Astrocyte of the hippocampus (primary cell): ENCODE measurements around the gene RALGPS1.
A peak's percentile ranks its signal among the peaks of the same experiment; 100 is the strongest.

Experiments
- DNase-seq: peaks from one replicate; pipeline ENCODE4 v3.0.0; 2011; ENCODE audit warnings: low read depth, low spot score

The RALGPS1 gene

DNA sequence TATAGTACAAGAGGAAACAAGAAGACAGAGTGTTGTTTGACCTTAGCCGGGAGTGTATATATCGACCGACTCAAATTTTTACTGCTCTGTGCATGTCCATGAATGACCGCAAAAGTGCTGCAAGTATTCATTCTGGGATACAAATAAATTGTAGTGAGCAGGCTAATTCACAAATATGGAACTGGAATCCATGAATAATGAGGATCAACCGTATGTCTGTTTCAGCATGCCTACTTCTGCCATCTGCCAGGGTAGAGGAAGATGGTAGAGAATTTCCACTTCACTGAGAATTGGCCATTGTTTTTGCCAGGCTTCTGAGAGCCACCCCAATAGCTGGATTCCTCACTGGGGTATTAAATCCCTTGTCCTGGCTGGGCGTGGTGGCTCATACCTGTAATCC is 8.5 kb upstream of the RALGPS1 start:
- DNase-seq, result no peak

DNA sequence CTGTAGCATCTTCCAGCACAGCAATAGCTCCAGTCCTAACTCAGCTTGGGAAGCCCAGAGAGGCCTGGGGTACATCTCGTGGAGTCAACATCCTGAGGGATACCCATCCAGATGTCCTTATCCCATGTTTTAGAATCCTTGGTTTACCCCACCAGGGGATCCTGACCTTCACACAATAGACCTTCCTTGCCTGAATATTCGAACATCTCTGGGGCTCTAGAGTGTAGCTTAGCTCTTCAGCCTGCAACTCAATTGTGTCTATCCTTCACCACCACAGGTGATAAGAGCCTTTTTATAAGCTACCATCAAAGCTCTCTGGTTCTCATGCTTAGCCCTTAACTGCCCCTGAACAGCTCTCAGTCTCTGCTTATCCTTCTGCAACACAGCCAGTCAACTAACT is 7.5 kb upstream of the RALGPS1 start:
- DNase-seq, result no peak

DNA sequence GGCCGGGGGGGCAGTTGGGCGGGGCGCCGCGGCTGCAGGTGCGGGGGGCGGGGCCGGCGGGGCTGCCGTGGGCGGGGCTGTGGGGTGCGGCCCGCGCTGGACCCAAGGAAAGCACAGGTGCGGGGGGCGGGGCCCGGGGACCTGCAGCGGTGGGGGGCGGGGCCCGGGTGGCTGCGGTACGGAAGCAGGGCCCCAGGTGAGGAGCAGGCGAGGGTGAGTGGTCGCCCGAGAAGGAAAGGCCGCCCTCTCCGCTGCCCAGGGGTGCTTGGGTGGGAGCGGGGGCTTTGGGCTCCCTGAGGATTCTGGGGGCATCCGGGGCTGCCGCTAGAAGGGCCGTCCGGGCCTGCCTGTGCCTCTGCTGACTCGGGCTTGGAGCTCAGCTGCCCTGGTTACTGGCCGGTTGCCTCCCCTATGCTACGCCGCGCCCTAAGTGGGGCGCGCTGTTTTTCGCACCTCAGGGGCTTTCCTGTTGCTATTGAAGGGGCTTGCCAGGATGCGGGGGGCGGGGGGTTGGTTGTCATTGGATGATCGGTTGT is 767 bp downstream of the RALGPS1 start:
- DNase-seq, result peak; percentile 4

DNA sequence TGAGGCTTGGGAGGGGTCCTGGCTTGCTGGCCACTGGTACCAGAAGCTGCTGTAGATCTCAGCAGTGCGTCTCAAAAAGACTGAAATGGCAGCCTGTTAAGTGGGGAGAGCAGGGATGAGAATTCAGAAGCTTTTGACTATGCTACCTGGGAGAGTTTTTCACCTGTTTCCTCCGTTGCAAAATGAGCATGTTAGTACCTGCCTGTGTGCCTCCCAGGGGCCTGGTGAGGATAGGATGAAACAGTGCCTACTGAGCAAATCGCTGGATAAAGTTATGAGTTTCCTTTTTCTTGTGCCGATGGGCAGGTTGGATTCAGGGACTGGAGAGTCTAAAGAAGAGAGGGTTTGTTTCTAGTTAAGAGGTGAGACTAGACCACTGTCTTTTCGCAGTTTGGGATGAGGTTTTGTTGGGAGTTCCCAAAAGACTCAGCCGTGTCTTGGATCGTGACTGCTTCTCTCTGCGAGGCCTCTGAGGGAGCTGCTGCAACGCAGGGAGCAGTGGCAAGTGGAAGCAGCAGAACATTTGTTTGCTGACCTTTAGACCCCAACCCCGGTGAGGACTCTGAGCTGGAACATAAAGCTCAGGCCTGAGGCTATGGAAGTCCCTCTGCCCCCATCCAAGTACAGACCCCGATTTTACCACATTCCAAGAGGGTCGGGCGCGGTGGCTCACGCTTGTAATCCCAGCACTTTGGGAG is 1.4 kb downstream of the RALGPS1 start:
- no peak for DNase-seq

DNA sequence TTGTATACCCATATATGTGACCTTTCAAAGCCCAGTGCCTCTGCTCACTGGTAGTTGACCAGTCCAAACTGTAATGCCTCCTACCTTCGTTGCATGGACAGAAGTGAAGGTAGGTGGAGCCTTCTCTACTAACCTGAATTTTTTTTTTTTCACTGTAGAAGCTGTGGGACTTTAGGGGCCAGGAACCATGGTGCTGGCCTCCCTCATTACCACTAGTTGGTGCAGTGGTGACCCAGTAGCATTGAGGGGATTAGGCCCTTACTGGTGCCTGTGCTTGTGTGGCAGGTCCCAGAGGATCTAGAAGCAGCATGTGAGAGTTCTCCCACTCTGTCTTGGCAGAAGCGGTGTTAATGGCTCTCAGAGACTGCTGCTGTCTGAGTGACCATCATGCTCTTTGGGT is 2.3 kb downstream of the RALGPS1 start:
- no peak for DNase-seq

DNA sequence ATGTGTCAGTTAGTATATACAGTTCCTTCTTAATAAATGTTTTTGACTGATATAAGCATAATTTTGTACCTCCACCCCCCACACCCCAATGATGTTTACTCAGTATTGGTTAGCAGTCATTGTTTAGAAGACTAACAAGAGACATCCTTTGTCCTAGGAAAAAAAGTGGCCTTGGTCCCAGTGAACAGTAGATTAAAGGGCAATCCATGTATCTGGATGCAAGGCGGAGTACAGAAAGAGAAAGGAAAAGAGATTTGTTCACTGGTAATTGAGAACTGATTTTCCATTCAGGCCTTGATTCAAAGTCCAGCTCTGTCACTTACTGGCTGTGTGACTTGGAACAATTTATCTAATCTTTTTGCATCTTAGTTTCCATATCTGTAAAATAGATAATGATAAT is 4.6 kb downstream of the RALGPS1 start:
- no peak for DNase-seq

DNA sequence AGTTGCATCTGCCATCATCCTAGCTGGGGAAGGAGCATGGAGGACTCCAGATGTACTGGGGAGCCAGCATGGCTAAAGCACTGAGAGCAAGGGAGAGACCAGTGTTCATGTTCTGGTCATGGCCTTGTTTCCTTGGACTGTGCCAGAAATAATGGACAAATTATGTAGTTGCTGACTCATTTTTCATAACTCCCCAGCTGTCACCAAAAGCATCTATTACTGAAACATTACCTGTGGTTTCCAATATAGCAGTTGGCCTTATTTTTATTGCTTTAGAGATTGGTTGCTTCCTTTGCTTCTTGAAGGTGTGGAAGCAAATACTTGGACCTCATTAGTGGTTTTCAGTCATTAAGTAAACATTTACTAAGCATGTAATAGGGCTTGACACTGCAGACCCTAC is 11.3 kb downstream of the RALGPS1 start:
- DNase-seq, result no peak

DNA sequence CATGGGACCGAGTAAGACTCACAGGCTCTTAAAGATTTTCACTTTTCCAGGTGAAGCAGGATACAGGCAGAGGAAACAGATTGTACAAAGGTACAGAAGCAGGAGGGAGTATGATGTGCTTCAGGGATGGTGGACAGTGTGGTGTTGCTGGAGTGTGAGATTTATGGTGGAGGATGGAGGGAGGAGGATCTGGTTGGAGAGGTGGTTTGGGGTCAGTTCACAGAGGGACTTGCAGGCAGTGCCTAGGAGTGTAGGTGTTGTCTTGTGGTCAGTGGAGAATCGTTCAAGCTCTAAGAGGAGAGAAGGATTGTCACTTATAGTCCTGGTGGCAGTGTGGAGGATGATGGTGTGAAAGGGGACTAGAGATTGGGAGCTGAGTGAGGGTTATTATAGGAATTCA is 11.8 kb downstream of the RALGPS1 start:
- no peak for DNase-seq

DNA sequence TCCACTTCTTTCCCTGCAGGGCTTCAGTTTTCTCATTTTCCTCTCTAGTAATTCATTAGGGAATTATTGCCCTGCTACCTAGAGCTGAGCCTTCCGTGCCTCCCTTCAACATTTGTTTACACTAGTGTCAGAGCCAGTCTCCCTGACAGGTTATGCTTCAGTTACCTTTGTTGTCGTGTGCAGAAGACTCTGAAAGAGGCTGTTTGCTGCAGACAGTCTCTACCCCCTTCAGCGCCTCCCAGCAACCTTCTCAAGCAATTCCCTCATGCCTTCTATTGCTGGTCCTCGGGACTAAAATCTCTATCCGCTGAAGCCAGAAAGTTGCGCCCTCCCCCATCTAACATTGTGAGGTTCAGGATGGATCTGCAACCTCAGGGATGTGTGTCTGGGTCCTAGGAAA is 12.8 kb downstream of the RALGPS1 start:
- DNase-seq, result no peak

DNA sequence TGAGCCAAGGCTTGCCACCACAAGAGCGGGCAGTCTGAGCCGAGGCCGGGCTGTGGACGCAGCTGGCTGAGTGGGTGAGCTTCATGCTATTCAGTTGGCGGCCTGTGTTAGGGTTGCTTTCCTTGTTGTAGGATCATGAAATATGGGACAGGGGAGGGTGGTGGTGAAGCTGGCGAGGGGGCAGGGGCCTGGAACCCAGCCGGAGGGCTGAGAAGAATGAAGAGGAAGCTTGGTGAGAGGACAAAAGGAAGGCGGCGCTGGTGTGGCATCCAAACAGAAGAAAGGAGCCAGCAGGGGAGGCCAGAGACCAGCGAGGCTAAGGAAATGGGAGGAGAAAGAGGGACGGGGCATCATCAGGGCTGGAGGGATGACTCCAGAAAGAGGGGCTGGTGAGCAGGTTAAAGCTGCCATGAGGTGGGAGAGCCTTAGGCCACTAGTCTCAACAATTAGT is 18.3 kb downstream of the RALGPS1 start:
- no peak for DNase-seq

DNA sequence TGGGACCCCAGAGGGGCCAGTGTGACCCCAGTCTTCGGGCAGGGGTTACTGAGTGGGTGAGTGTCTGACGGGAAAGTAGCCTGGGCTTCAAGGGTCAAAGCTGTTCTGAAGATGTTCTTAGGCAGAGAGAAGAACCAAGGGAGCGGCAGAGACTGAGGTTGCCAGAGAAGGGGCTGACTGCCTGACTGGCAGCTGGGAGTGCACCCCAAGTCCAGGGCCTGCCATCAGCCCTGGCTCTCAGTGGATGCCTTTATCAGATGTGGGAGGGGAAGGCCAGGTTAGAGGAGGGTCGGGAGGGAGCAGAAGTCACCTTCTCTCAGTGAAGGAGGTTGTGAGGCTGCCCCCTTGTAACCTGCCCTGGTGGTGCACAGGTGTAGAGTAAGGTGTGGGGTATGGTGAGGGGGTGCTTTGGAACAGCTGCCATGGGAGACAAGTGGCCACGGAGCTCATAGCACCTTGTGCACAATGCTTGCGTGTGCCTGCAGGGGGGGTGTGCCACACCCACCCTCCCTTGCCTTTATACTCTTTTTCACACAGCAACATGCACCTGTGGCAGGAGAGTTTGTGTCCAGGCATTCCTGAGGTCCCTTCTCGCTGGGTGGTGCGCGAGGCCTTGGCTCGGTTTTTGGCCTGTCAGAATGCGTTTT is 18.9 kb downstream of the RALGPS1 start:
- DNase-seq, result no peak

DNA sequence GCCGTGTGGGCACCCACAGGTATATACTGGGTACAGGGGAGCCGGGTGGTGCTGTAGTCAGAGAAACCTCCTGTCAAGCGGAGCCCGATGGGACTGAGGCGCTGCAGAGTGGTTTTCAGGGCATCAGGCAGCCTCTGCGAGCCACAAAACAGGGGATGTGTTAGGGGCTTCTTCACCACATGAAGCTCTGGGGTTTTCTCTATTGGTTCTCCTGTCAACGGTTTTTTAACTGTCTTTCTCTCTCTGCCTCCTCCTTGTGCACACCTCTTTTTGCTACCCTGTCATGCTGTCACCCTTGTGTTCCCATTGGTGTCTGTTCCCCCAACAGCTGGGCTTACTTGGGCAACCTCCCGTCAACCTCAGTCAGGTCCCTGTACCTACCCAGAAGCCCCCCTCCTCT is 19.9 kb downstream of the RALGPS1 start:
- no peak for DNase-seq

DNA sequence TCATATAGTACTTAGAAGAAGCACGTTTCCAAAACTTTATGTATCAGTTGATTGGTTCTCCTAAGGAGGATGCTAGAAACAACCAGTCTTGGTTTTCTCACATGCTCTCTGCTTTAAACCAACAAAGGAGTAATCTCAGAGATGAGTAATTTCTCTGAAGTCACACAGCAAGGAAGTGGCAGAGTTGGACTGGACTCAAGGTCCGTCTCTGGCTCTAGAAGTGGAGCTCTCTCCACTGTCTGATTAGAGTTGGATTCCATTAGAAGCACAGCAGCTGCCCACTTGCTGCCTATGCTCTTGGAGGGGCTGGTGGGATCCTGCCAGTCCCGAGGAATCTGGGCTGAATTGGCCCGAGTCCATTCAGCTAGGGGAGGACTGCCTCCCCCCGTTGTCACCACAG is 21.0 kb downstream of the RALGPS1 start:
- no peak for DNase-seq

DNA sequence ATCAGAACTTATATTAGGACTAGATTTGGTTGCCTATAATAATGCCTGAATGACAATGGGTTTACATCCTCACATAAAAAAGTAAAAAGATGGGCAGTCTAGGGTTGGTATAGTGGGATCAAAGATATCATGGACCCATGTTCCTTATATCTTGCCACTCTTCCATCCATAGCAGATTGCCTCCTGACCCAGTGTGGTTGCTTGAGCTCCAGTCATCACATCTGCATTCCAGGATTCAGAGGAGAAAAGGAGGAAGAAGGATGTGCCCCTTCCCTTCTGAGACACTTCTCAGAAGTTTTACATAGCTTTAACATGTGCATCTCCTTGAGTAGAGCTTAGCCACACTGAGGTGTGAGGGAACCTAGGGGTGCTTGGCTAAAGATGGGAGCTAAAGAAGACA is 22.9 kb downstream of the RALGPS1 start:
- DNase-seq, result no peak

DNA sequence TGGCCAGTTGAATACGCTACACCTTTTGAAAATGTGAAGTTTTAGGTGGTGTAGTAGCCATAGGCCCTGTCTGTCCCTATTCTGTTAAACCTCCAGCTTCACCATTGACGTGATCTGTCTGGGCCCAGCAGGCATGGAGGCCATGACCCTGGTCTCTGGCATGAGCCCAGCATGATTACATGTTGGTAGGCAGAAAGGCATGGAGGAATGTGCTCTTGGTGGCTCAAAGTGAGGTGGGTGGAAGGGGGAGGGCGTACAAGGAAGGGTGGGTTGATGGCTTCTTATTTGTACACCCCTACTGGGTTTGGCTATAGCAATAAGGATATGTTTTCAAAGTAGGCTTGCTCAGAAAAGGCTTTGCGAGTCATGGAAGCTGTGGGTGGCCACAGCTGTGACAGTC is 23.7 kb downstream of the RALGPS1 start:
- no peak for DNase-seq

DNA sequence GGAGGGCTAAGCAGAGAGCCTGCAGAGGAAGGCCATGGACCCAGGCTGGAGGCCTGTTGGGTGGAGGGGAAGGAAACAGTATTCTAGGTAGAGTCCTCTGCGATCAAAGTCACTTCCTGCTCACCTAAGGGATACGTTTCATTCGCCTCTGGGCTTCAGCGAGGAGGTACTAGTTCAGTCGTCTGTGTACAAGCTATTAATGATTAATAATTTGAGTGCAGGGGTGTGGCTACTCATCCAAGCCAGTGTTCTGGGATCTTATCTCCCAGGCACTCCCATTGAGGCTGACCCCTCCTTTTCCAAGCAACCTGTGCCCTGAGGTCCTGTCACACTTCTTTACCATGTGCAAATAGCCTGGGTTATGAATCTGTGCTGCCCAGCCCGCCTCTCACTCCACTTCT is 25.2 kb downstream of the RALGPS1 start:
- DNase-seq, result no peak

DNA sequence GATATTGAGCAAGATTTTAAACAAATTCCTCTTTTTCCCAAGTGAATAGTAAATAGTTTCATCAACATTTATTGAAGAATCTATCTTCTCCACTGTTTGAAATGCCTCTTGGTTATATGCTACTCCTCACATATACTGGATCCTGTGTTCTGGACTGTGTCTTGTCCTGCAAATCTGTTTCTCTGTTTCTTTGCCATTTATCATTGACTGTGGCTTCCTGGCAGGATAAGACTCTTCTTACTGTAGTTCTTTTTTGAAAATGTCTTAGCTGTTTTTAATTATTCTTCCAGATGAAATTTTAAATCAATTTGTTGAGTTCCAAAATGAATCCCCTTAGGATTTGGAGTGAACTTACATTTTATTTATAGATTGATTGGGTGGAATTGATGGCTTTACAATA is 27.8 kb downstream of the RALGPS1 start:
- no peak for DNase-seq

DNA sequence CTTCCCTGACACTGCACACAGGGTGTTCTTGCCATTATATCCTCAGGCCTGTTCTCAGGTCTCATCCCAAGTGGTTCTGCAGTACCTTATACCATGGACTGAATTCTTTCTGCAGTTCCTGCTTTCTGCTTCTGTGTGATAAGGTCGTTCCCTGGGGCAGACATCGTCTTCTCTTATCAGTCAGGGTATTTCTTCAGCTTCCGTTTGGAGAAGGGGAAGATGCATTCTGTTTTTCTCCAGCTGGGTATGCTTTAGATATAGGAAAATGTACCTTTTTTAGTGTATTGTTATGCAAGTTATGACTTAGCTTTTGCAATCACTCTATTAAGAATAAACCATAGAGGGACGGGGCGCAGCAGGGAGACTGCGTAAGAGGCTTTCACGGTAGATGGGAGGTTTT is 31.1 kb downstream of the RALGPS1 start:
- no peak for DNase-seq

DNA sequence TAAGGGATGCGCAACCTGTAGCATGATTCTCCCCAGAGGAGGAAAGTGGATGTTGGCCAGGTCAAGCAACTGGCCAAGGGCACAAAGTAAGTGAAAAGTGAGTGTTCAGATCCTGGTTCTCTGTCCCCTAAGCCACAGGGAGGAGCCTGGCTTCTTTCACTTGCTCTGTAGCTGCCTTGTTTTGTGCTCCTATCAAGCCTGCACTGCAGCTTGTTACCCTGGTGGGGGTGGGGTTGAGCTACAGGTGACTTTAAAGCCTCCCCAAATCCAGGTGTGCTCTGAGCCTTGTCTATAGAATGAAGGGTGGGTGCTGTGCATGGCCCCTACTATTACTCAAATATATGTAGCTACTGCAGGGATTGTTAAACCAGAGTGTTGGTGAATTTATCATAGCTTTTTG is 32.9 kb downstream of the RALGPS1 start:
- DNase-seq, result no peak

DNA sequence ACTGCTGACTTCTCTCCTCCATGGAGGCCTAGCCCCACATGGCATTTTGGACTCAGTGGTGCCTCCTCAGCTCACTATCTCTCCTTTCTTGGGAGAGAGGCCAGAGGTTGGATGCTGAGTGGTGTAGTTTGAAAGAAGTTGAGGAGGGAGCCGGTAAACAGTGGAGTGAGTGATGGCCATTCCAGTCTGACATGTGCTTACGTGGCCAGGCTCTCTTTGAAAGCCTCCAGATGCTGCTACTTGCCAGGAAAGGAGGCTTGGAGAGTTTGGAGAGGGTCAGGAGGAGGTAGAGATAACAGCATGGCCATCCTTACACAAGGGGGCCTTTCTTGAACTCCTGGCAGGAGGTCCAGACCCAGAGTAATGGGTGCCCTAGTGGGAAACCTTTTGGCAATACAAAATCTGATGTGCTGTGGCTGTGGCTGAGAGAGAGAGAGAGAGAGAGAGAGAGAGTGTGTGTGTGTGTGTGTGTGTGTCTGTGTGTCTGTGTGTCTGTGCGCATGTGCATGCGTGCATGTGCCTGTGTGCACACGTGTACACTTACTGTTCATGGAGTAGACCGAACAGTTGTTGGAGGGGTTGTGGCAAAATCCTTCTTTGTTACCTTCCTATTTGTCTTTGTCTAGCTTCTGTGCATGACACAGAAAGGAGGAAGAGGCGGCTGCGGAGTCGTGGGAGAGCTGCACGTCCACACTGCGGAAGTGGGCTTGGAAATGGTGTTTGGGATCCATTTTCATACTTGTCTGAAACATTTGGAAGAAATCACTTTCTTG is 37.8 kb downstream of the RALGPS1 start:
- no peak for DNase-seq

DNA sequence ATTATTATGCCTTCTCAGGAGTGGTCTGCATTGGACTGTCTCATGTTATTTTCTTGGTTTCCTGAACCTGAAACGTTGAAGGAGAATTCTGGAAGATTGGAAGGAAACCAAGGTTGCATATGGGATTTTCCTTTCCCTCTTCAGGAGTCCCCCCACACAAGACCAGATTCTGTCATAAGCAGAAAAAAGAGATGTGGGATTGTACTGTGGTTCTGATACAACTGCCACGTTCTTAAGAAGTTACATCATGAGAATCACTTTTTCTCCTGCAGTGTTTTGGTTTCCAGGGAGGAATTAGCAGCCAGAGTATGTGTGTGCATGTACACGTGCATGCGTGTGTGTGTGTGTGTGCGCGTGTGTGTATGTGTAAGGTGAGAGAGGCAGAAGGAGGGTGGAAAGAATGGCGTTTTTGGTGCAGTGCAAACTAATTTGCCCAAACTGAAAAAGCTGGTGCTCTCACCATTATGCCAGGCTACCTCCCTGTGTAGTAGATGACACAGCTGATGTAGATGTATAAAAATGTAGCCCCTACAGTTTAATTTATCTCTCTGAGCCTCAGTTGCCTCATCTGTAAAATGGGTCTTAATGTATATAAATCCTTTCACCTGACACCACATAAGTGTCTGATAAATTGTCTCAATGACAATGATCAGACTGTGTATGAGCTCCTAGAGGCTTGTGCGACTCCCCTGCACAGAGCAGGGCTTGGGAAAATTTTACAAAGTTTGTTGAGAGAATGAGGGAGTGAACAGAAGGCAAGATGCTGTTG is 38.6 kb downstream of the RALGPS1 start:
- peak; percentile 17 for DNase-seq

DNA sequence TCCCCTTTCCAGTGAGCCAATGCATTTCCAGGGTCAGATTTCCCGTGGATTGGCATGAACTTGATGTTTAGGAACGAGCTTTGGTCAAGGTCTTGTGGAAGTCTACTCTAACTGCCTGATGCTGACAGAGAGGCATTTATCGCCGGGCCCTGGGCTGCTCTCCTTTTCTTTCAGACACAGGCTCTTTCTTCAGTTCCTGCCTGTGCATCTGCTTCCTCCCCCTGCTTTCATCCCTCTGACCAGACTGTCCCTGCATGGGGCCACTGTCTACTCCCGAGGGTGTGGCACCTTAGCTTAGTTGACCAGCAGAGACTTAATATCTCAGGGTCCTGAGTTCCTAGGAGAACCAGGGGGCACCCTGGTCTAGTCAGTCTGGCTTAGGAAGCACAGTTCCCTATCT is 41.2 kb downstream of the RALGPS1 start:
- no peak for DNase-seq
